Measurements from ENCODE around the gene ACTL6B. TPM values are rescaled to one million over a fixed set of nuclear protein-coding genes. Genes with fewer than 3 reads are reported as not detected.

The ACTL6B gene
- total RNA-seq, 2 donors from 2014 or later: not detected

DNA sequence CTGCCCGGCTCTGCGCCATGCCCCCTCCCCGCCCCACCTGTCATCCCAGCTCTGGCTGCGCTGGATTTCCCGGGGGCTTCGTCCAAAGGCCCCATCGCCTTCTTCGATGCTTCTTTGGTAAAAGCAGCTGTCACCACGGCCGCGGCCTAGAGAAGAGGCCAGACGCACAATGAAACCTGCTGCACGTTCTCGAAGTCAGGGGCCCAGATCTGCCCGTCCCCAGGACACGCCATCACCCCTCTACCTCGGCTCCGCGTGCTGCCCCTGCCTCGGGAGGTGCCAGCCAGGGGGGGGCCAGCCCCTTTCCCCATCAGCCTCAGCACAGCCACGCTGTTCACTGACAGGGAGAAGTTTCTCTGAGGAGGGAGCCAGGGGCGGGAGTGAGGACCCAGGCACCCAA, 31.0 kb upstream of the ACTL6B start:
- H3K9ac ChIP-seq (ENCODE audit: extremely low read depth, low read length, poor library complexity, severe bottlenecking): no peak overlapping the region
- Mint-ChIP-seq H3K27ac (no peak overlapping the region), H3K9me3 (no peaks in the 10 kb centered on the region), H3K4me3 (no peak overlapping the region), H3K36me3 (ENCODE audit: low read depth) (peaks cover 36% of the 10 kb centered on the region), H3K27me3 (ENCODE audit: insufficient read depth) (no peaks in the 10 kb centered on the region), H3K4me1 (peaks cover 10% of the 10 kb centered on the region)
- 94 to 97% methylated on average over 14 to 22 of the region's 22 CpGs for WGBS, 2 experiments (ENCODE audit: insufficient coverage in 1 of 2, insufficient read length in 1 of 2)
- H3K36me3 ChIP-seq (ENCODE audit: control insufficient read depth, insufficient read depth, low read length): peaks cover 49% of the 10 kb centered on the region
- no peak overlapping the region for H3K27ac ChIP-seq (ENCODE audit: low read depth, low read length)
- H3K27me3 ChIP-seq (ENCODE audit: control insufficient read depth, insufficient read depth, low read length, poor library complexity, severe bottlenecking): no peaks in the 10 kb centered on the region
- TF ChIP-seq, protein P1, sequence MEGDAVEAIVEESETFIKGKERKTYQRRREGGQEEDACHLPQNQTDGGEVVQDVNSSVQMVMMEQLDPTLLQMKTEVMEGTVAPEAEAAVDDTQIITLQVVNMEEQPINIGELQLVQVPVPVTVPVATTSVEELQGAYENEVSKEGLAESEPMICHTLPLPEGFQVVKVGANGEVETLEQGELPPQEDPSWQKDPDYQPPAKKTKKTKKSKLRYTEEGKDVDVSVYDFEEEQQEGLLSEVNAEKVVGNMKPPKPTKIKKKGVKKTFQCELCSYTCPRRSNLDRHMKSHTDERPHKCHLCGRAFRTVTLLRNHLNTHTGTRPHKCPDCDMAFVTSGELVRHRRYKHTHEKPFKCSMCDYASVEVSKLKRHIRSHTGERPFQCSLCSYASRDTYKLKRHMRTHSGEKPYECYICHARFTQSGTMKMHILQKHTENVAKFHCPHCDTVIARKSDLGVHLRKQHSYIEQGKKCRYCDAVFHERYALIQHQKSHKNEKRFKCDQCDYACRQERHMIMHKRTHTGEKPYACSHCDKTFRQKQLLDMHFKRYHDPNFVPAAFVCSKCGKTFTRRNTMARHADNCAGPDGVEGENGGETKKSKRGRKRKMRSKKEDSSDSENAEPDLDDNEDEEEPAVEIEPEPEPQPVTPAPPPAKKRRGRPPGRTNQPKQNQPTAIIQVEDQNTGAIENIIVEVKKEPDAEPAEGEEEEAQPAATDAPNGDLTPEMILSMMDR (conservative IDR thresholded peaks at IDR 0.05): no peak
- no peak overlapping the region for H3K4me3 ChIP-seq (ENCODE audit: low read length)
- no peak for DNase-seq
- peaks cover 9% of the 10 kb centered on the region for H3K4me1 ChIP-seq (ENCODE audit: control insufficient read depth, insufficient read depth, low read length)
- H3K9me3 ChIP-seq (ENCODE audit: control insufficient read depth, low read length): no peaks in the 10 kb centered on the region

DNA sequence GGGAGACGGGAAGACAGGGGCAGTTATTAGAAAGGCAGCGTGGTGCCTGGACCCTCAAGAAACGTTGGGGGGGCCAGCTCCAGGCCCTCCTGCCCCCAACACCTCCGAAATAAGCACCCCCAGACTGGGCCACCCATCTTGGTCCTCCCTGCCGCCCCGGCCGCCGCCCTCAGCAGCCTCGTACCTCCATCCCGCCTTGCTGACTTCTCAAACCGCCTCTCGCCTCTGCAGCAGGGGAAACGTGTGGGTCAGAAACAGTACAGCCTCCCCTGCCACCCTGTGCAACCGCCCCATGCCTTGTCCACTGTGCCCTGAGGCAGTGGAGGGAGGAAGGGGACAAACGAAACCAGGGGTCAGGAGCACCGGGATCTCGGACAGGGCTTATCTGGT, 30.6 kb upstream of the ACTL6B start:
- no peak overlapping the region for H3K27ac ChIP-seq (ENCODE audit: low read depth, low read length)
- 95% methylated on average over 14 to 17 of the region's 17 CpGs for WGBS, 2 experiments (ENCODE audit: insufficient coverage in 1 of 2, insufficient read length in 1 of 2)
- peaks cover 7% of the 10 kb centered on the region for H3K4me1 ChIP-seq (ENCODE audit: control insufficient read depth, insufficient read depth, low read length)
- no peaks in the 10 kb centered on the region for H3K27me3 Mint-ChIP-seq (ENCODE audit: insufficient read depth)
- H3K36me3 ChIP-seq (ENCODE audit: control insufficient read depth, insufficient read depth, low read length): peaks cover 53% of the 10 kb centered on the region
- H3K27me3 ChIP-seq (ENCODE audit: control insufficient read depth, insufficient read depth, low read length, poor library complexity, severe bottlenecking): no peaks in the 10 kb centered on the region
- no peaks in the 10 kb centered on the region for H3K9me3 ChIP-seq (ENCODE audit: control insufficient read depth, low read length)
- no peak overlapping the region for H3K9ac ChIP-seq (ENCODE audit: extremely low read depth, low read length, poor library complexity, severe bottlenecking)
- H3K4me3 Mint-ChIP-seq: no peak overlapping the region
- TF ChIP-seq, protein P1 (conservative IDR thresholded peaks at IDR 0.05): no peak
- H3K4me3 ChIP-seq (ENCODE audit: low read length): no peak overlapping the region
- DNase-seq: no peak
- H3K27ac Mint-ChIP-seq: no peak overlapping the region
- H3K9me3 Mint-ChIP-seq: no peaks in the 10 kb centered on the region
- H3K4me1 Mint-ChIP-seq: peaks cover 7% of the 10 kb centered on the region
- H3K36me3 Mint-ChIP-seq (ENCODE audit: low read depth): peaks cover 38% of the 10 kb centered on the region

- peaks cover 42% of the 10 kb centered on the region for H3K36me3 Mint-ChIP-seq (ENCODE audit: low read depth)
These were observed 30.1 kb upstream of the ACTL6B start for GRCh38 chr7:100686201-100686821.

More at GRCh38 chr7:100686201-100686821, 30.1 kb upstream of the ACTL6B start:
- WGBS, 2 experiments (ENCODE audit: insufficient coverage in 1 of 2, insufficient read length in 1 of 2): 95 to 96% methylated on average over 27 to 33 of the region's 33 CpGs
- H3K9ac ChIP-seq (ENCODE audit: extremely low read depth, low read length, poor library complexity, severe bottlenecking): no peak overlapping the region
- H3K4me1 ChIP-seq (ENCODE audit: control insufficient read depth, insufficient read depth, low read length): peaks cover 5% of the 10 kb centered on the region
- Mint-ChIP-seq H3K4me3 (no peak overlapping the region), H3K4me1 (peaks cover 3% of the 10 kb centered on the region), H3K9me3 (no peaks in the 10 kb centered on the region), H3K27me3 (ENCODE audit: insufficient read depth) (no peaks in the 10 kb centered on the region), H3K27ac (no peak overlapping the region)
- H3K9me3 ChIP-seq (ENCODE audit: control insufficient read depth, low read length): no peaks in the 10 kb centered on the region
- no peak for DNase-seq
- TF ChIP-seq, protein P1 (conservative IDR thresholded peaks at IDR 0.05): no peak
- H3K4me3 ChIP-seq (ENCODE audit: low read length): no peak overlapping the region
- no peaks in the 10 kb centered on the region for H3K27me3 ChIP-seq (ENCODE audit: control insufficient read depth, insufficient read depth, low read length, poor library complexity, severe bottlenecking)
- H3K36me3 ChIP-seq (ENCODE audit: control insufficient read depth, insufficient read depth, low read length): peaks cover 58% of the 10 kb centered on the region
- no peak overlapping the region for H3K27ac ChIP-seq (ENCODE audit: low read depth, low read length)
